OCI-LY1 (cell line): ENCODE results near the gene IL3.

Experiments used
- H2AFZ ChIP-seq: fragments of 200-600 bp; sonication (generic), shearing (Covaris generic); 2 replicates; pipeline ENCODE4 v1.6.0; 2014; ENCODE audit warnings: antibody characterized with exemption, mild to moderate bottlenecking, low read length
- H3F3A ChIP-seq: fragments of 200-600 bp; sonication (generic), shearing (Covaris generic); 2 replicates; pipeline ENCODE4 v1.6.0; 2014; ENCODE audit warnings: mild to moderate bottlenecking, antibody characterized with exemption, low read length, moderate library complexity; ENCODE audit not compliant: insufficient read depth
- H3K27ac ChIP-seq: fragments of 200-600 bp; sonication (generic); 2 replicates; pipeline ENCODE4 v1.5.1; 2014; ENCODE audit warnings: low read length, mixed run types, mild to moderate bottlenecking, low read depth; ENCODE audit not compliant: poor library complexity, severe bottlenecking
- H3K27me3 ChIP-seq: fragments of 200-600 bp; sonication (generic); 2 replicates; pipeline ENCODE4 v1.6.0; 2014; ENCODE audit warnings: antibody characterized with exemption, mild to moderate bottlenecking, low read length, moderate library complexity; ENCODE audit not compliant: insufficient read depth
- H3K36me3 ChIP-seq: fragments of 200-600 bp; sonication (generic); 2 replicates; pipeline ENCODE4 v1.6.1; 2014; ENCODE audit warnings: mild to moderate bottlenecking, antibody characterized with exemption, low read length, moderate library complexity, mixed read lengths; ENCODE audit not compliant: insufficient read depth
- H3K4me1 ChIP-seq: fragments of 200-600 bp; sonication (generic); 2 replicates; pipeline ENCODE4 v1.5.1; 2014; ENCODE audit warnings: mild to moderate bottlenecking, low read length, moderate library complexity; ENCODE audit not compliant: insufficient read depth, severe bottlenecking
- H3K4me2 ChIP-seq: fragments of 200-600 bp; sonication (generic), shearing (Covaris generic); 2 replicates; pipeline ENCODE4 v1.6.1; 2014; ENCODE audit warnings: low read length
- H3K4me3 ChIP-seq: fragments of 200-600 bp; sonication (generic); 2 replicates; pipeline ENCODE4 v1.5.1; 2014; ENCODE audit warnings: low read length, low read depth, mild to moderate bottlenecking, mixed read lengths; ENCODE audit not compliant: poor library complexity, severe bottlenecking
- H3K79me2 ChIP-seq: fragments of 200-600 bp; shearing (Covaris generic); 2 replicates; pipeline ENCODE4 v1.6.1; 2016; ENCODE audit warnings: mixed run types, low read length, mixed read lengths; ENCODE audit not compliant: insufficient read depth
- H3K9ac ChIP-seq: fragments of 200-600 bp; sonication (generic), shearing (Covaris generic); 2 replicates; pipeline ENCODE4 v1.6.1; 2014; ENCODE audit warnings: mild to moderate bottlenecking, low read length, mixed read lengths
- H3K9me2 ChIP-seq: fragments of 200-600 bp; sonication (generic), shearing (Covaris generic); 2 replicates; pipeline ENCODE4 v1.6.1; 2014; ENCODE audit warnings: low read depth, mild to moderate bottlenecking, low read length, mixed read lengths
- H3K9me3 ChIP-seq: fragments of 200-600 bp; shearing (Covaris generic); 2 replicates; pipeline ENCODE4 v1.6.1; 2014; ENCODE audit warnings: low read length, mixed read lengths
- H4K20me1 ChIP-seq: fragments of 200-600 bp; sonication (generic), shearing (Covaris generic); 2 replicates; pipeline ENCODE4 v1.6.0; 2016; ENCODE audit warnings: mild to moderate bottlenecking, low read length; ENCODE audit not compliant: insufficient read depth
- EZH2 ChIP-seq: fragments of 200-600 bp; sonication (generic), shearing (Covaris generic); IDR thresholded peaks from 2 replicates; pipeline ENCODE4 v1.8.0; 2017; ENCODE audit warnings: borderline replicate concordance, mixed run types, mild to moderate bottlenecking, antibody characterized with exemption, low read length, moderate library complexity, mixed read lengths
- TF ChIP-seq, protein P1 (sequence below): fragments of 200-600 bp; sonication (generic), shearing (Covaris generic); IDR thresholded peaks from 2 replicates; pipeline ENCODE4 v1.5.1; 2017; ENCODE audit warnings: mild to moderate bottlenecking, antibody characterized with exemption, low read length, moderate library complexity, mixed read lengths

Gene IL3, protein sequence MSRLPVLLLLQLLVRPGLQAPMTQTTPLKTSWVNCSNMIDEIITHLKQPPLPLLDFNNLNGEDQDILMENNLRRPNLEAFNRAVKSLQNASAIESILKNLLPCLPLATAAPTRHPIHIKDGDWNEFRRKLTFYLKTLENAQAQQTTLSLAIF

DNA sequence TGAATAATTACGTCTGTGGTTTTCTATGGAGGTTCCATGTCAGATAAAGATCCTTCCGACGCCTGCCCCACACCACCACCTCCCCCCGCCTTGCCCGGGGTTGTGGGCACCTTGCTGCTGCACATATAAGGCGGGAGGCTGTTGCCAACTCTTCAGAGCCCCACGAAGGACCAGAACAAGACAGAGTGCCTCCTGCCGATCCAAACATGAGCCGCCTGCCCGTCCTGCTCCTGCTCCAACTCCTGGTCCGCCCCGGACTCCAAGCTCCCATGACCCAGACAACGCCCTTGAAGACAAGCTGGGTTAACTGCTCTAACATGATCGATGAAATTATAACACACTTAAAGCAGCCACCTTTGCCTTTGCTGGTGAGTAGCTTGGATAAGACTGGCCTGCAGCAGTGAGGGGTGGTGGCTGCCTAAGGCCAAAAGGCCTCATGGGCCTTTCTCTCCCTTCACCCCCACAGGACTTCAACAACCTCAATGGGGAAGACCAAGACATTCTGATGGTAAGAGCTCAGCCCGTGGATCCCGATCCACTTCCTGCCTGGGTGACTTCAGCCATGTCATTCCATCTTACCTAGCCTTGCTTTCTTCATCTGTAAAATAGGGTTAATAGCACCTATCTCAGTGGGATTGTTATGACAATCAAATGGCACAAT is at the start of gene IL3:
IL3 (plus strand) TSS at position 155 of the 661 bp plus-strand sequence; CDS start at position 207, 52 bp downstream.
- Histone ChIP-seq H3K4me1 (no peaks in the 10 kb centered on the region), H4K20me1 (no peaks in the 10 kb centered on the region), H3F3A (no peaks in the 10 kb centered on the region), H2AFZ (no peak within 1 kb of the TSS), H3K9ac (no peak within 1 kb of the TSS), H3K9me2 (no peaks in the 10 kb centered on the region), H3K79me2 (no peaks in the 10 kb centered on the region), H3K27ac (no peak within 1 kb of the TSS), H3K36me3 (no peaks in the 10 kb centered on the region), H3K4me3 (no peak within 1 kb of the TSS), H3K27me3 (no peaks in the 10 kb centered on the region), H3K9me3 (no peaks in the 10 kb centered on the region), H3K4me2 (no peak within 1 kb of the TSS)
- TF ChIP-seq EZH2, result no peak
- TF ChIP-seq, protein P1, sequence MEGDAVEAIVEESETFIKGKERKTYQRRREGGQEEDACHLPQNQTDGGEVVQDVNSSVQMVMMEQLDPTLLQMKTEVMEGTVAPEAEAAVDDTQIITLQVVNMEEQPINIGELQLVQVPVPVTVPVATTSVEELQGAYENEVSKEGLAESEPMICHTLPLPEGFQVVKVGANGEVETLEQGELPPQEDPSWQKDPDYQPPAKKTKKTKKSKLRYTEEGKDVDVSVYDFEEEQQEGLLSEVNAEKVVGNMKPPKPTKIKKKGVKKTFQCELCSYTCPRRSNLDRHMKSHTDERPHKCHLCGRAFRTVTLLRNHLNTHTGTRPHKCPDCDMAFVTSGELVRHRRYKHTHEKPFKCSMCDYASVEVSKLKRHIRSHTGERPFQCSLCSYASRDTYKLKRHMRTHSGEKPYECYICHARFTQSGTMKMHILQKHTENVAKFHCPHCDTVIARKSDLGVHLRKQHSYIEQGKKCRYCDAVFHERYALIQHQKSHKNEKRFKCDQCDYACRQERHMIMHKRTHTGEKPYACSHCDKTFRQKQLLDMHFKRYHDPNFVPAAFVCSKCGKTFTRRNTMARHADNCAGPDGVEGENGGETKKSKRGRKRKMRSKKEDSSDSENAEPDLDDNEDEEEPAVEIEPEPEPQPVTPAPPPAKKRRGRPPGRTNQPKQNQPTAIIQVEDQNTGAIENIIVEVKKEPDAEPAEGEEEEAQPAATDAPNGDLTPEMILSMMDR, result no peak

DNA sequence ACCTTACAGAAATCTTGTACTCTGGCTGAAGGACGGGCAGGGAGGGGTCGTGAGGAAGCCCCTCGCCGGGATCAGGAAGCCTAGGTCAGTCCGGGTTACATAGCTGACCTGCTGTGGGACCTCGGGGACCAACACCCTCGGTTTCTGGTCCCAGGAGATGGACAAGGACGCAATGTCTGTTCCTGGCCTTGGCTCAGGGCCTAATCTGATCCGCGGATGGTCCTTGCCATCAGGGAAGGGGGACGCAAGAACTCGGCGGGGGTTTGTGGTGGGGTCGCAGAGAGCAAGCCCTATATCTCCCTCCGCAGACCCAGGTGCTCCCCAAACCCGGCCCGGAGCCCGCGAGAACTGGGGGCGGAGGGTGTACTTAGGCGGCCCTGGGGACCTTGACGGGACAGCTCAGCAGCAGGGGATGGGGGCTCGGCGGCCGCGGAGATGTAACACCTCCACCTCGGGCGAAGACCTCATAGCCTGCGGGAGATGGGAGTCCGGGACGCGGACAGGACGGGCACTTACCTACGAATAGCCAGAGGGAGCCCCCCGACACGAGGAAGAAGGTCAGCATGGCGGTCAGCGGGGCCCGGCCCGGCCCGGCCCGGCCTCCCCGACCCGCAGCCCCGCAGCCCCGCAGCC is 49.4 kb upstream of the IL3 start:
- Histone ChIP-seq H3K9me2 (no peaks in the 10 kb centered on the region), H3K9ac (no peak overlapping the region), H3K4me1 (no peaks in the 10 kb centered on the region), H3F3A (no peaks in the 10 kb centered on the region), H3K4me3 (peak overlapping the region; percentile 60), H3K4me2 (peak overlapping the region; percentile 74), H3K27ac (no peak overlapping the region), H3K9me3 (no peaks in the 10 kb centered on the region), H3K36me3 (no peaks in the 10 kb centered on the region), H3K27me3 (0 out of 2 replicates have a peak, but pooled peaks cover 4% of the 10 kb centered on the region), H2AFZ (no peak overlapping the region), H3K79me2 (no peaks in the 10 kb centered on the region), H4K20me1 (no peaks in the 10 kb centered on the region)
- TF ChIP-seq, protein P1, result no peak
- TF ChIP-seq EZH2, result no peak

DNA sequence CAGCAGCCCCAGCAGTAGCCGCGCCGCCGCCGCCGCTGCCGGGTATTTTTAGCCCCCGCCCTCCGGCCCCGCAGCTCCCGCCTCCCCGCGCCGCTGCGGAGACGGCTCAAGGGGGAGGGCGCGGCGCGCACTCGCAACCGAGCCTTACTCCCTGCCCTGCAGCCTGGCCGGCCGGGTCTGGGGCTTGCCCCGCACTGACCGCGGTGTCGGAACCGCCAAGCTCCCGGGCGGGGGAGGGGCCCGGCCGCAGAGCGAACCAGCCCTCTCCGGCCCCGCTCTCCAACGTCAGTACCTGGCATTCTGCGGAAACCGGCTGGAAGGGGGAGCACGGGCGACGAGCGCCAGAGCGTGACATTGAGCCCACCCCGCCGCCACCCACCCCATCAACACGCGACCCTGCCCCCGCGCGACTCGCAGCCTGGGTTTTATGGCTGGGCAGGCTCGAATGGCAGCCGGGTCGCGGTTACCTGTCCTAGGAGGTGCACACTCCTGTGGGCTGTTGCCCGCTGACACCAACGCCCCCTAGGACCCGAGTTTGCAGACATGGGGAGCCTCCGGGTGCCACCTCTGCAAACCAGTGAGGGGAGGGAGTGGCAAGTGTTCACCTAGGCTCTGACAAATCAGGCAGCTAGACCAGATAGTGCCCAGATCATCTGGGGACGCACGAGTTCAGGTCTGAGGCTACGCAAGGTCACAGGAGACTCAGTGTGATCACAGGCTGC is 48.7 kb upstream of the IL3 start, which contains the start of gene ACSL6:
ACSL6 (minus strand) TSS at position 37 of the 722 bp plus-strand sequence. CDS start 105 bp downstream, outside the sequence.
- no peaks in the 10 kb centered on the region for H3K36me3 ChIP-seq
- no peaks in the 10 kb centered on the region for H3K9me3 ChIP-seq
- 0 out of 2 replicates have a peak, but pooled peaks cover 4% of the 10 kb centered on the region for H3K27me3 ChIP-seq
- H3K79me2 ChIP-seq, result no peaks in the 10 kb centered on the region
- peak within 1 kb of the TSS; percentile 60 for H3K4me3 ChIP-seq
- no peak for TF ChIP-seq EZH2
- TF ChIP-seq, protein P1, result no peak; the same call in 1 of the 2 replicates
- H3K9ac ChIP-seq, result no peak within 1 kb of the TSS
- peak within 1 kb of the TSS; percentile 74 for H3K4me2 ChIP-seq
- H3K9me2 ChIP-seq, result no peaks in the 10 kb centered on the region
- no peaks in the 10 kb centered on the region for H3F3A ChIP-seq
- no peak within 1 kb of the TSS for H3K27ac ChIP-seq
- no peaks in the 10 kb centered on the region for H3K4me1 ChIP-seq
- no peak within 1 kb of the TSS for H2AFZ ChIP-seq
- H4K20me1 ChIP-seq, result no peaks in the 10 kb centered on the region
